GM18867 (cell line): Measurements from ENCODE around the gene MSI2.

Experiments used
- ATAC-seq: cut with Tn5 transposase; IDR thresholded peaks from one replicate; pipeline ENCODE4 v1.9.1; 2021; ENCODE audit warnings: mild to moderate bottlenecking, moderate library complexity; ENCODE audit not compliant: unreplicated experiment

MSI2 gene

GRCh38 chr17:57561072-57561861 lies 304.9 kb downstream of the MSI2 start:
- ATAC-seq: no peak

GRCh38 chr17:57562184-57562698 lies 305.9 kb downstream of the MSI2 start:
- no peak for ATAC-seq

- ATAC-seq: no peak
Observed at GRCh38 chr17:57563958-57564357, 307.6 kb downstream of the MSI2 start.

GRCh38 chr17:57565176-57565575 lies 308.9 kb downstream of the MSI2 start:
- no peak for ATAC-seq

- ATAC-seq: no peak
Observed at GRCh38 chr17:57566721-57567120, 310.4 kb downstream of the MSI2 start.

GRCh38 chr17:57567251-57567650 lies 310.9 kb downstream of the MSI2 start:
- no peak for ATAC-seq

- ATAC-seq: no peak
Observed at GRCh38 chr17:57568340-57568739, 312.0 kb downstream of the MSI2 start.

GRCh38 chr17:57569021-57569420 lies 312.7 kb downstream of the MSI2 start:
- ATAC-seq: no peak

- ATAC-seq: no peak
Observed at GRCh38 chr17:57569853-57570252, 313.5 kb downstream of the MSI2 start.

- no peak for ATAC-seq
Observed at GRCh38 chr17:57570724-57571344, 314.5 kb downstream of the MSI2 start.

GRCh38 chr17:57572062-57572461 lies 315.7 kb downstream of the MSI2 start:
- no peak for ATAC-seq

GRCh38 chr17:57572600-57572999 lies 316.3 kb downstream of the MSI2 start:
- ATAC-seq: no peak

- ATAC-seq: no peak
Observed at GRCh38 chr17:57574040-57574513, 317.8 kb downstream of the MSI2 start.

GRCh38 chr17:57576744-57577143 lies 320.4 kb downstream of the MSI2 start:
- no peak for ATAC-seq

GRCh38 chr17:57577751-57578607 lies 321.7 kb downstream of the MSI2 start:
- ATAC-seq: no peak

- ATAC-seq: no peak
Observed at GRCh38 chr17:57578608-57579225, 322.4 kb downstream of the MSI2 start.

GRCh38 chr17:57579245-57579644 lies 322.9 kb downstream of the MSI2 start:
- no peak for ATAC-seq

- ATAC-seq: no peak
Observed at GRCh38 chr17:57580055-57580739, 323.9 kb downstream of the MSI2 start.

GRCh38 chr17:57582881-57583756 lies 326.8 kb downstream of the MSI2 start:
- no peak for ATAC-seq
